HepG2 (cell line): ENCODE data around the gene PIP5K1A. TPM values are rescaled to one million over a fixed set of nuclear protein-coding genes. Genes with fewer than 3 reads are reported as not detected.
A peak's percentile ranks its signal among the peaks of the same experiment; 100 is the strongest.

Source experiments
- GRHL1 ChIP-seq: sonication (generic); formaldehyde crosslinking; conservative IDR thresholded peaks from 2 replicates; pipeline ENCODE4 v1.8.0; 2022; ENCODE audit warnings: missing genetic modification reagents
- HNF4G ChIP-seq, 2 experiments: sonication (generic) in 1 of 2; formaldehyde crosslinking in 1 of 2; IDR thresholded peaks; 2 replicates each; pipeline versions ENCODE4 v1.4.0 to v1.6.1; 2011 to 2020; ENCODE audit warnings: borderline replicate concordance in 2 of 2, low read depth in 2 of 2, mild to moderate bottlenecking in 2 of 2, low read length in 1 of 2, missing genetic modification reagents in 1 of 2, moderate library complexity in 1 of 2
- HNRNPLL ChIP-seq: fragments of 200-400 bp; formaldehyde crosslinking; IDR thresholded peaks from 2 replicates; pipeline ENCODE4 v1.6.1; 2017; ENCODE audit warnings: mild to moderate bottlenecking, low read depth, low read length; ENCODE audit not compliant: poor library complexity, severe bottlenecking
- HOXA9 ChIP-seq: sonication (generic); formaldehyde crosslinking; IDR thresholded peaks from 2 replicates; pipeline ENCODE4 v1.8.1; 2022; ENCODE audit warnings: missing genetic modification reagents, mild to moderate bottlenecking, moderate library complexity, borderline replicate concordance
- JARID2 ChIP-seq: sonication (generic); formaldehyde crosslinking; IDR thresholded peaks from 2 replicates; pipeline ENCODE4 v1.8.1; 2023; ENCODE audit warnings: missing genetic modification reagents, inconsistent platforms; ENCODE audit not compliant: insufficient replicate concordance
- KAT7 ChIP-seq: IDR thresholded peaks from 2 replicates; pipeline ENCODE4 v1.6.1; 2018; ENCODE audit warnings: borderline replicate concordance, missing compliant biosample characterization
- KDM3A ChIP-seq: IDR thresholded peaks from 2 replicates; pipeline ENCODE4 v1.6.1; 2018; ENCODE audit warnings: low read depth, missing compliant biosample characterization
- MXI1 ChIP-seq: IDR thresholded peaks from 3 replicates; pipeline ENCODE4 v1.6.1; 2012; ENCODE audit warnings: low read depth, low read length, inconsistent platforms, borderline replicate concordance
- NCOA2 ChIP-seq: sonication (generic); formaldehyde crosslinking; IDR thresholded peaks from 2 replicates; pipeline ENCODE4 v1.8.0; 2022; ENCODE audit warnings: inconsistent platforms
- PLSCR1 ChIP-seq: sonication (generic); formaldehyde crosslinking; IDR thresholded peaks from 2 replicates; pipeline ENCODE4 v1.5.0; 2020; ENCODE audit warnings: missing genetic modification reagents, mild to moderate bottlenecking, borderline replicate concordance
- POLR2AphosphoS5 ChIP-seq: IDR thresholded peaks from 2 replicates; pipeline ENCODE4 v1.6.1; 2012; ENCODE audit warnings: low read depth, low read length
- SMARCC2 ChIP-seq: fragments of 450-650 bp; IDR thresholded peaks from 2 replicates; pipeline ENCODE4 v1.6.1; 2017; ENCODE audit warnings: antibody characterized with exemption, mild to moderate bottlenecking
- SPEN ChIP-seq: sonication (generic); formaldehyde crosslinking; IDR thresholded peaks from 2 replicates; pipeline ENCODE4 v1.5.1; 2020; ENCODE audit warnings: low read depth, mild to moderate bottlenecking, missing genetic modification reagents
- SRF ChIP-seq: IDR thresholded peaks from 2 replicates; pipeline ENCODE4 v1.6.1; 2011; ENCODE audit warnings: mild to moderate bottlenecking, low read depth, low read length, moderate library complexity
- ZFP1 ChIP-seq: IDR thresholded peaks from 2 replicates; pipeline ENCODE4 v1.6.1; 2016
- ZNF160 ChIP-seq: sonication (generic); formaldehyde crosslinking; IDR thresholded peaks from 2 replicates; pipeline ENCODE4 v1.8.0; 2022; ENCODE audit warnings: mild to moderate bottlenecking, inconsistent platforms, missing genetic modification reagents
- ZNF264 ChIP-seq: sonication (generic); formaldehyde crosslinking; IDR thresholded peaks from 2 replicates; pipeline ENCODE4 v1.4.0; 2020; ENCODE audit warnings: missing genetic modification reagents
- ZNF276 ChIP-seq: sonication (generic); formaldehyde crosslinking; IDR thresholded peaks from 2 replicates; pipeline ENCODE4 v1.4.0; 2020; ENCODE audit warnings: mild to moderate bottlenecking, low read depth, missing genetic modification reagents
- ZNF317 ChIP-seq: sonication (generic); formaldehyde crosslinking; IDR thresholded peaks from 2 replicates; pipeline ENCODE4 v1.5.0; 2020; ENCODE audit warnings: mild to moderate bottlenecking, missing genetic modification reagents
- ZNF619 ChIP-seq: sonication (generic); formaldehyde crosslinking; IDR thresholded peaks from 2 replicates; pipeline ENCODE4 v1.4.0; 2020; ENCODE audit warnings: mild to moderate bottlenecking, missing genetic modification reagents
- ZNF710 ChIP-seq: sonication (generic); formaldehyde crosslinking; IDR thresholded peaks from 2 replicates; pipeline ENCODE4 v1.5.0; 2020; ENCODE audit warnings: mild to moderate bottlenecking, missing genetic modification reagents, borderline replicate concordance
- polyA plus RNA-seq, 8 experiments: library from polyadenylated mRNA; depleted of rRNA in 3 of 8; stranded (reverse) in 7 of 8; unstranded in 1 of 8; fragments of >200 nt; fragmentation: Illumina TruSeq in 4 of 8; extraction: Trizol in 4 of 8; gene quantifications; 2 replicates each; pipeline versions ENCODE4 v1.2.1 to v1.2.3, GENCODE V29; 2011 to 2016; ENCODE audit warnings: low read depth in 4 of 8, missing spikeins in 1 of 8, mixed read lengths in 1 of 8; ENCODE audit not compliant: insufficient read depth in 1 of 8
- total RNA-seq, 5 experiments: library from RNA; depleted of rRNA; stranded (reverse); fragments of >200 nt; fragmentation: Illumina TruSeq; extraction: Trizol; gene quantifications; 2 replicates each; pipeline ENCODE4 v1.2.3, GENCODE V29; 2016; ENCODE audit warnings: low read depth in 1 of 5

PIP5K1A gene
- total and polyA plus RNA-seq, 2 of the 13 experiments (the other 11 are each of a cell fraction or from before 2014, with no cell fraction given) = 45.3 to 65.1 TPM

DNA sequence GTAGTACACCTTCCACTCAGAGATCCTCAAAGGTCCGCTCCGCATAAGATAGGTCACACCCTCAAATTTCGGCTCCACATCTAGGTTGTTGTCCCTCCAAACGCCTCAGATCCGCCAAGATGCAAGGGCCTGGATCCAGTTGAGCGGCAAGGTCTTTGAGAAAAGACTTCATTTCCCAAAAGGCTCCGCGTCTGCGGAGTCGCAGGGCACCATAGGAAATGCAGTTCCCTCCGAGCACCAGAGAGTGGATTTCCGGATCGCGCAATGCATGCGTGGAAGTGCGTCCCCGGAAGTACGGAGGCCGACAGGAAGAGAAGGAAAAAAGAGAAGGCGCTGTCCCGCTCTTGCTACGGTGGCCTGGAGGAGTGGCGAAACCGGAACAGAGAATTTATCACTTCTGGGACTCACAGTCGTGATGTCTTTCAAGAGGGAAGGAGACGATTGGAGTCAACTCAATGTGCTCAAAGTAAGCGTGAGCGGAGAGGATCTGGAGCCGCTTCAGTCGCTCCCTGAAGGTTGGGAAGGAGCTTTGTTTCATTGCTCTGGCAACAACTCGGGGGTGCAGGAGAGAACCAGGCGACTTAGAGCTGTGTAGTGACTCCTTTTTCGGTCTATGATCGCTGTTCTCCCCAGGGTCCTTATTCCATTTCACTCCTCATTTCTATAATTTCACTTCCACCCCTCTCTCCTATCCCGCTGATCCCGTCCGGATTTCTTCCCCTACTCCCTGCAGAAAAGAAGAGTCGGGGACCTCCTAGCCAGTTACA is 32.4 kb upstream of the PIP5K1A start, which contains the start of the genes LYSMD1 and SCNM1 (continued):
- TF ChIP-seq HNRNPLL = peak; percentile 35
- TF ChIP-seq ZNF710 (CRISPR knock-in tag) = no peak
- peak; percentile 82; the same call in 1 of the 2 replicates for TF ChIP-seq ZFP1 (CRISPR knock-in tag)
- no peak for TF ChIP-seq SMARCC2
- TF ChIP-seq MXI1 = peak; percentile 88; the same call in 1 of the 3 replicates
- TF ChIP-seq ZNF264 = no peak
- TF ChIP-seq NCOA2 = peak; percentile 67
- no peak for TF ChIP-seq ZNF619 (CRISPR knock-in tag)
- peak; percentile 57; the same call in 1 of the 2 replicates for TF ChIP-seq KDM3A (CRISPR knock-in tag)
- no peak for TF ChIP-seq GRHL1 (CRISPR knock-in tag)
- no peak for TF ChIP-seq JARID2 (CRISPR knock-in tag)
- no peak for TF ChIP-seq KAT7 (CRISPR knock-in tag)
- TF ChIP-seq SPEN (CRISPR knock-in tag) = peak; percentile 99
- TF ChIP-seq HNF4G (IDR thresholded peaks at IDR 0.05; ENCODE audit: borderline replicate concordance, low read depth, low read length) = no peak; the same call in 1 of the 2 replicates
- no peak for TF ChIP-seq HNF4G (CRISPR knock-in tag; IDR thresholded peaks at IDR 0.05; ENCODE audit: borderline replicate concordance, low read depth)
- no peak for TF ChIP-seq PLSCR1 (CRISPR knock-in tag)
- peak; percentile 77; the same call in 1 of the 2 replicates for TF ChIP-seq ZNF276
- TF ChIP-seq SRF = no peak
- 0 out of 2 replicates have a peak, but pooled peaks have one; percentile 71 for TF ChIP-seq ZNF317 (CRISPR knock-in tag)
- 0 out of 2 replicates have a peak, but pooled peaks have one; percentile 33 for TF ChIP-seq ZNF160 (CRISPR knock-in tag)
- no peak for TF ChIP-seq HOXA9 (CRISPR knock-in tag)
- peak; percentile 89 for TF ChIP-seq POLR2AphosphoS5
